Measurements from ENCODE around the gene HOXA13.

HOXA13 gene

DNA sequence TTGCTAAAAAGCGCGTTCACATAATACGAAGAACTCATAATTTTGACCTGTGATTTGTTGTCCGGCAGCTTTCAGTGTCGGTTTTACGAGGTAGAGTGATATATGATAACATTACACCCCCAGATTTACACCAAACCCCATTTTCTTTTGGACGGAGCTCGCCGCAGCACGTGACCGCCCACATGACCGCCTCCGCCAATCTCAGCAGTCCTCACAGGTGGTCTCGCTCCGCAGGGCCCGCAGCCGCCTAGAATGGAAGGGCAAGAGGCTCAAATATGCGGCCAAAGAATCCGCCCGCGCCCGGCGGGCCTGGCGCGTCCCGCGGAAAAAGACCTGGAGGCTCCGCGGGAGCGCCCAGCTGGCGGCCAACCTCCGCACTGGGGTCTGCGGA is 43.4 kb downstream of the HOXA13 start, which contains the start of gene HOXA7:
TSS of gene HOXA7 (minus strand) at position 168 of the 391 bp plus-strand sequence. CDS start at position 38, 130 bp downstream.
- DNase-seq: peak; percentile 72

DNA sequence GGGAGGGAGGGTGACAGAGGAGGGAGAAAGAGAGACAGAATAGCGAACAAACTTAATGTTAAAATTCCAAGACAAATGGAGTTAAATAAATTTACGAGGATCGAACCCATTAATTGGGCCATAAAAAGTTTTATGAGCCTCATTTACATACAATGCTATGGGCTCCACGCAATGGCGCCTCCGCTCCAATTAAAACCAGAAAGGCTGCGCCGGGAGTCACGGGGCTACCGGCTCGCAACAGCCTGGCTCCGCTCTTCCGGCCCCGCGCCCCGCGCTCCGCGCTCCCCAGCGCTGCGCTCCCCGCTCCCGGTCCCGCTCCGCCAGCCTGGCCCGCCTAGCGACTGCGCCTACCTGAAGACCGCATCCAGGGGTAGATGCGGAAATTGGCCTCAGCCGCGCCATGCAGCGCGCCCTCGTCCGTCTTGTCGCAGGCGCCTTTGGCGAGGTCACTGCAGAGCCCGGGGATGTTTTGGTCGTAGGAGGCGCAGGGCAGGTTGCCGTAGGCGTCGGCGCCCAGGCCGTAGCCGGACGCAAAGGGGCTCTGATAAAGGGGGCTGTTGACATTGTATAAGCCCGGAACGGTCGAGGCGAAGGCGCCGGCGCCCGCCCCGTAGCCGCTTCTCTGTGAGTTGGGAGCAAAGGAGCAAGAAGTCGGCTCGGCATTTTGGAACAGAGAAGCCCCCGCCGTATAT is 43.9 kb downstream of the HOXA13 start:
- DNase-seq: no peak

DNA sequence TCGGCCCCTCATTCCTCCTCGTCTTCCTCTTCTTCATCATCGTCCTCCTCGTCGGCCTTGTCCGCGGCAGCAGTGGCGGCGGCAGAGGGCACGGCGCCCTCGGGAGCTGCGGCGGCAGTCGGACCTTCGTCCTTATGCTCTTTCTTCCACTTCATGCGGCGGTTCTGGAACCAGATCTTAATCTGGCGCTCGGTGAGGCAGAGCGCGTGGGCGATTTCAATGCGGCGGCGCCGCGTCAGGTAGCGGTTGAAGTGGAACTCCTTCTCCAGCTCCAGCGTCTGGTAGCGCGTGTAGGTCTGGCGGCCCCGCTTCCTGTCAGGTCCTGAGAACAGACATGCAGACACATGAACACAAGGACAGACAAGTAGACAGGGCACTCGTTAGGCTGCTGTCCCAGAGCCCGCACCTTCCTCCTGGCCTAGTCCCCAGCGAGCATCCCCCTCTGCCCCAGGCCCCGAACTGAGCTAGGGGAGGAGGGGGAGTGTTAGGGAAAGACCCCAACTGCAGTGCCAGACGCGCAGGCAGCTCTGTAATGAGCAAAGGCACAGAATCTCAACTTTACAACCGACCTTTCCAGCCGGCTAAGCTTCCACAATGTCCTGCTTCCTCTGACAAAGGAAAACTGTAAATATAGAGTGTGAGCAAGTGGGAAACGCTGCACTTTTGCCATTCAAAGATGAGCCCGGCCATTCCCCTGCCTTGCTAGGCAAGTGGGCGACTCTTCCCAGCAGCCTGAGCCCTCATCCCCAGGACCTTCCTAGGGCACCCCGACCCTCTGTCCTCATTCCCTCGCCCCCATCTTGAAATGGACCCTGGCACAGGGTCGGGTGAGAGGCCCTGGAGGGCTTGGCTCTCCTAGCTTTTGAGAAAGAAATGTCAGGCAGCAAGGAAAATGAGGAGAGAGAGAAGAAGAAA is 44.7 kb downstream of the HOXA13 start:
- DNase-seq: no peak

DNA sequence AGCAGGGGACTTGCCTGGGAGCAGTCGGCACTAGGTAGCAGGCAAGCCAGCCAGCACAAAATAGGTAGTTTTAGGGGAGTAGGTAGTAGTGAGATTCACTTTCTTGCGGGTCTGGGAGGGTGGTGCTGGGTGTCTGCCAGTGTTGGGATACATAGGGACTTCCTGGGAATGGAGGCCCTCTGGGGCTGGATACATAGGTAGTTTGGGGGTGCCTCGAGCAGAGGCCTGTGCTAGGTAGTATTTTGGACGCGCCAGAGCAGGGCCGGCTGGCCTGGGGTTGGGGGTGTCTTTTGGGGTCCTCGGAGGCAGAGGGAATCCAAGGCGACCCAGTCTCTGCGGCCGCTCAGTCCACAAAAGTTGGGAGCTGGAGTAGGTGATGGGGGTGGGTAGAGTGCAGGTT is 45.5 kb downstream of the HOXA13 start:
- DNase-seq: no peak

DNA sequence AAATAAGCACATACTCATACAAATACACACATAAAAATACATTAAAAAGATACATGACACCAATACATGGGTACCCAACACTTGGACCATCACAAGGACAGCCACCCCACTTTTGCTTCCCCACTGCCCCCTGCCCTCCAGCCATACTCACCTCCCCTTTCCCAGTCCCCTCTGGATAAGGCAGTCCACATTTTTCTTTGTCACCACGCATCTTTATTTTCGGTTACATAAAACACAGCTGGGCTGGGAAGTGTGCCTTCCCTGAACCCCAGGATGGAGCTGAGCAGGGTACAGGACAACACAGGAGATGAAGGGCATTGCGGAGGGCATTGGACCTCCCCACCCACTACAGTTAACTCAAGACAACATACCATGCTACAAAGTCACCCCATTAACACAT is 46.4 kb downstream of the HOXA13 start:
- DNase-seq: no peak

DNA sequence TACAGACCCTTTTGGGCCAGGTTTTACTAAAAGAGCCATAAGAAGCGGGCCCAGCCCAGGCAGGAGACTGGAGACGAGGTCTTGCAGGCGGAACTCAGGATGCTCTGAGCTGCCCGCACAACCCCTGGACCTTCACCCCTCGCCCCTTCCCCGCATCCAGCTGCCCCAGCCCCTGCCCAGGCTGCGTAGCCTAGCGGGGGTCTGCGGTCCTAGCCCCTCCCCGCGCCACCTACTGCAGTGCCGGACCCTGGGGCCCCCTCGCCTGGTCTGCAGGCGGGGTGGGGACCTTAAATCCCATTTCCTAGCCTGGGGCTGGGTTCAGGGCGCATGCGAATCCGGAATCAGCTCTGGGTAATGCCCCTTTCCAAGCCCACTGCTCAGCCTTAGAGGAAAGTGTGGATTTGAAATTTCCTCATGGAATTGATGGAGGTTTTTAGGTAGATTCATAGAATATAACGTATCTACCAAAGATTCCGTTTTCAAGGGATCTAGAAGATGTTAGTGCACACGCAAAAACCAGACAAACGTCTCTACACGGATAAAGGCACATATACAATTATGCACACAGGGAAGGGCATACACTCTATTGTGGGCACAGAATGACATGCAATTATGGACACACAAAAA is 47.0 kb downstream of the HOXA13 start:
- DNase-seq: no peak

DNA sequence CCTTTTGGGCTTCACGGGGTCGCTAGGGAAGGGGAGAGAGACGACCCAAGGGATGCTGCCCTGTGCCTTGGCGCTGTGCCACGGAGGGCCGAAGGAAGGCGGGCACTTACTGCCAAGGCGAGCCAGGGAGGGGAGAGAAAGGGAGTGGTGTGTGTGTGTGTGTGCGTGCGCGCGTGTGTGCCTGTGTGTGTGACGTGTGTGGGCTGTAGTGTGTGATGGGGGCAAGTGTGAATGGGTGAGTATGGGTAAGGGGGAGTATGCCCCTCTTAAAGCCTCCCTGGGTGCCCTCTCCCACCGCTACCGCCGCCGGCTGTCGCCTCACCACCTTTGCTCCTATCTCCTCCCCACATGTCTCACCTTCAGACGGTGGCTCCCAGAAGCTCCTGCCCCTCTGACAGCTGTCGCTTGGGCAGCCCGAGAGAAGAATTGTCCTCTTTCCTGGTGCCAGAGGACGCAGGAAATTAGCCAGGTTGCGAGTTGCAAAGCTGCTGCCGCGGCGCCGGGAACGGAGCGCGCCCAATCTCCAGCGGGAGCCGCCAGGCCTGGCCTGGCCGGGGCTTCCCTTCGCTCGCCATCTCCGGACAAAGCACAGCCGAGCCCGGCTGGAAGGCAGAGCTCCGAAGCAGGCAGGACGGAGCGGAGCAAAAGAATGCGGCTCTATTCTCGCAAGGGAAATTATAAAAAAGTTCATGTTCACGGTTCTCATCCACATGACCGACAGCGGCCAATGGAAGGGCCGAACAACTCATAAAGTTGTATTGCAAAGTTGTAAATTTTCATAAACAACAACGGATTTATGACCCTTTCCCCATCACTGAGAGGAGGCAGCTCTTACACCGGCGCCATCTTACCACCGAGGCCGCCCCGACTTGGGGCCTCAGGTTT is 47.7 kb downstream of the HOXA13 start, which contains the start of gene HOXA3:
TSS of gene HOXA3 (minus strand) at position 653 of the 885 bp plus-strand sequence. CDS start 41,943 bp downstream, outside the sequence.
- no peak for DNase-seq

DNA sequence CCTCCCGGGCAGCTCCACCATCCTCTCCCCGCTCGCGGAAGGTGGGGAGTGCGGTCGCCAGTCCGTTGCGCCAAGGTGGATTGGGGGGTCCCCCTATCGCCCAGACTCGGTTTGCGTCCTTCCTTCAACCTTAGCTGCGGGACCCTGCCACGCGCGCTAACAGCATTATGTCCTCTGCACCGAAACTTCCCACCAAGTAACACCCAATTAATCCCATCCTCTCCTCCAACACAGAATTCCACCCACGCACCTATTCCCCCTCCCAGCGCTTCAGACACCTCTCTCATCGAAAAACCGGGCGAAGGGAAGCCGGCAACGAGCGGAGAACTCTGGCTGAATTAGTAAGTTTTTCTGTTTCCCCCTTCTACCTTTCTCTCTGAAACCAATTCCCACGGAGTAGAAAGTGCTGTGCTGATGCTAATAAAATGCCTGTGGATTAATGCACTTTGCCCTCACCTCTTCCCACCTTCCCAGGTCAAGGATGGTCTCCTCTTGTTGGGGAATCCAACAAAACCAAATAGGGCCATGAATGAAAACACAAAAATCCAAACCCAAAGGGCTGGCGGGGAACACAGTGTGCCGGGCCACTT is 48.5 kb downstream of the HOXA13 start:
- DNase-seq: no peak

DNA sequence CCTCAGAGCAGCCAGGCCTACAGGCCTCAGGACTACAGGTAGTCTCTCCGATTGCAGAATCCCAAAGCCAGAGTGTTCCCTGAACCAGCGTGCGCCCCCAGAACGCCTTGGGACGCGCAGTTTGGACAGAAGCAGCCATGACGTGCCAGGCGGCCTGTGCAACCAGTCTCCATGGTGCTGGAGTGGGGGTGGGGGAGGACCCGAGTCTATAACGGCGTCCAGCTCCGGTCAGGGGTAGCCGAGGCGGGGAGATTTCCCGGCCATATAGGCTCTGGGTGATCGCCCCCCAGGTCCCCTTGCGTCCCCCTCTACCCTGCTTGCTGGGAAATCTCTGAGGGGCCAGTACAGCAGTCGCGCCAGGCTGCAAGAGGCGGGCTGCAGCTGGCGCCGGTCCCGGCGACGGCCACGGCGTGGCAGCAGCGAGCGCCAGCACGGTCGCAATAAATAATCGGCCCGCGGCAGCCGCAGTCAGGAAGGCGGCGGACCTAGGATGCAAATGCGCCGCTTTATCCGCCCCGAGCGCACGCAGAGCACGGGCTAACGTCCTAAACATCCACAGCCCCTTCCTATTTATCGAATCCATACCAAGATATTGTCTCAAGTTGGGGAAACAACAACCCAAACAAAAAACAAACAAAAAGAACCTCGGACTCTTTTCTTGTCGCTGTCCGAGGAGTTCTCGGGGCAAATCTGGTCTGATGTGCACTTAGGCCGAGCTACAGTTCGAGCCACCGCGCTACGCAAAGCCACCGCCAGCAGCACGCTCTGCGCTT is 49.1 kb downstream of the HOXA13 start:
- DNase-seq: peak; percentile 66

DNA sequence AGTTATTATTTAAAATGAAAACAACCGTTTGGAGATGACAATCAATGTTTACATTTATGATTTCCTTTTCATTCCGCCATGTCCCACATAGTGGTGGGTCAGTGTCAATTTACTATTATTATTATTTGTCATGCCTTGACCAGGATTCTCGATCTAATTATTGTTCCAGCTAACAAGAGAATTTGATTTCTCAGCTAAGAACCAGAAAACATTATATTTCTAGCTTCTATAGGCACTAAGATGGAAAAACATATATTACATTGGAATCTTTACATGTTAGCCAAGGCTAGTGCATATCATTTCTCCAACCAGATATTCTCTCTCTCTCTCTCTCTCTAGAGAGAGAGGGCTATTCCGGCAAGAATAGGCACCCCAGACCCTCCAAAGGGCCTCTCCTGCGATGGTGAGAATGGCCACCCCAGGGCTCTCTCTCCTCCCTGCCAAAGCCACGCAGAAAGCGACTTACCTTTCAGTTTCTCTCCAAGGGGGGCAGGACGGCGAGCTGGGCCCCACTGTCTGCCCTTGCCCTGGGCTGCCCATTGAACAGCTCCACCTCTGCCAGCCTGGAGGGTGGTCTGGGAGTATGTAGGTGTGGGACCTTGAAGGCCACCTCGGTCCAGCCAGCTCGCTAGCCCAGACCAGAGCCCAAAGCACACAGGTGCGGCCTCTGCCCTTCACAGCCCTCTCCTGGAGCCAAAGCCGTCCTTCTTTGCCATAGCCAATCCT is 49.9 kb downstream of the HOXA13 start:
- no peak for DNase-seq

DNA sequence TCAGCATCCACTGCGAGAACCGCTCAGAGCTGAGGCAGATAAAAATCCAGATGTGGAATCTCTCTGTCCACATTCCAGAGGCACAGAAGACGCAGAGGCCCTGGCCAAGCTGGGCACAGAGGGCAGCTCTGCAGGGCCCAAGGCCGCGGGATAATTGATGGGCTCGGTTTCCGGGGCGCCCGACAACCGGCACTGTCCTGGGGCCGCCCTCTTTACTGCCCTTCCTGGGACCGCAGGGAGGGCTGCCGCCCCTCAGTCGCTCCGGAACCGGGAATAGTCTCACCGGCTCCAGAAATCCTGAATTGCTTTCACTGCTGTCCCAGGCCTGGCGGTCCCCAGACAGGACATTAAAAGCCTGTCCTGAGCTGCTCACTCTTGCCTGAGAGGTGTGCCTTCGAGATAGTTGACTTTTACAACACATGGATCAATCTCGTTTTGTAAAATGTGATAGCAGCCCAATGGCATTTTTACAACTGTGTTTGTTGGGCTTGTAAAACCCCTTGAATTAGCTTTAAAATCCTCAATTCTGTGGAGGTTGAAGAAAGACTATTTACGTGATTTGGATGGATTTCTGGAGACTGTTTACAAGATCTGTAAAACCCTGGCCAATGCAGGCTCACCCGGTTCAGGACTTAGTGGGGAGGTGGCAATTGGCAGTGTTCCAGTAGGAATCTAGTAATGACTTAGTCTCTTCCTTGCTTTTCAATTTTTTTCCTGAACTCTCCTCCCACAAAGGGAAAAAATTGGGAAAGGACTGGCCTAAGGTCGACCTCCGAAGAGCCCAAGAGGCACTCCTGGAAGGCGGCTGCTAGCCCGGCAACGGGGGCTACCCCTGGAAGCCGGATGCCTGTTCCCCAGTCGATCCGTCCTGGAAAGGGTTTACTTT is 50.9 kb downstream of the HOXA13 start:
- no peak for DNase-seq

DNA sequence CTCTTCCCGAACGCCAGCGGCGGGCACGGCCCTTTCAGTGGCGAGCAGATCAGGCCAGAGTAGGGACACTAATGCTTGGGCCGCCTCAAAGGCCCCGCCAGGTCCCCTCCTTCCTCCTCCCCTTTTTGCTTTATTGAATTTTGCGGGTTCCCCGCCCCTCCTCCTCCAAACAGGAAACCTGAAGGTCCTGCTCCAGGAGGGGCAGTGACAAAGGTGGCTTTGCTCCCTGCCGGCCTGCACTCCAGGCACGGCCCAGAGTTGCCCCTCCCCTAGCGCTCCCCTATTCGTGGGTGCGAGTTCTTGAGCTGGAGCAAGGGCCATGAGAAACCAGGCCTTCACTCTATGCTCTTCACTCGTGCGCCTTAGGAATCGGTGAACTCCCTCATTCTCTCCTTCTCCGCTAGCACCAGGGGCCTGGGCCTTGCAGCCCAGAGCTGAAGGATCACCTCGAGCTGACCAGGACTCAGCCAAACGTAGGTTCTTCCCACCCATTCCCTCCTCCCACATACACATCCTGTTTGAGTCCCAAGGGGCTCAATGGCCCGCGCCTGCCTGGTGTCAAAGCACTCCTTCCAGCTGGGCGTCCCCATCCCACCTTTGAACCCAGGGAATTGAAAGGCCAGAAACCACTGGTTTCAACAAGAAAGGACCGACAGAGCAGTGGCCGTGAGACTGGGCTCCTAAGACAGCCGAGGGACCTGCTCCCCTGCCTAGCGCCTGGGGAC is 51.7 kb downstream of the HOXA13 start:
- DNase-seq: no peak

DNA sequence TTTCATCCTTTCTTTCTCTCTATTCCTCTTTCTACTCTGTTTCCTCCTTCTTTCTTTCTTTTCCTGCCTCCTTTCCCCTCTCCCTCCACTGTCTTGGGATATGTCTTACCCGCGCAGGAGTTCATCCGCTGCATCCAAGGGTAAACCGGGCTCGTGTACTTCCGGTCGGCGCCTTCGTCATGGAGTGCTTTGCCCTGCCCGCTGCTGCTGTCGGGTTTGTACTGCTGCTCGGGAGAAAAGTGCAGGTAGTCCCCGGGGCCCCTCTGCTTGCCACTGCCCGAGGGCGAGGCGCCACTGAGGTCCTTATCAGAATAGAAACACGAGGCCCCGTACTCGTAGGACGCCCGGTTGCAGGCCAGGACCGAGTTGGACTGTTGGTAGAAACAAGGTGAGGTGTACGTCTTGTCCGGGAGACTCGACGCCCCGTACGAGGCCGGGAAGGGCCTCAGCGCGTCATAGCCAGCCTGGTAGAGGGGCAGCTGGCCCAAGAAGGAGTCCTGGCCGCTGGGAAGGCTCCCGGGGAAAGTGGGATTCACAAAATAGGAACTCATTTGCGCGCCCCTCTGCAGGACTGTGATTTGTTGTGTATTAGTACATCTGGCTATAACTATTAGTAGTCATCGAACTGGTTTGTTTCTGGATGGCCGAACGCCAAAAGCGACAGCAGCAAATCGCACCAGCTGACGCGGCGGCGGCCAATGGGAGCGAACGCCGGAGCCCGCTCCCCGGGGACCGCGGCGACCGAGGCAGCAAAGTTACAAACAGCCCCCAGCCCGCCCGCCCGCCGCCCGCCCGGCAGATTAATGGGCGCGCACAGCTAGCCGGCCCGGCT is 52.5 kb downstream of the HOXA13 start, which contains the start of gene HOXA6:
TSS of gene HOXA6 (minus strand) at position 576 of the 832 bp plus-strand sequence. CDS start at position 551, 25 bp downstream.
- no peak for DNase-seq

DNA sequence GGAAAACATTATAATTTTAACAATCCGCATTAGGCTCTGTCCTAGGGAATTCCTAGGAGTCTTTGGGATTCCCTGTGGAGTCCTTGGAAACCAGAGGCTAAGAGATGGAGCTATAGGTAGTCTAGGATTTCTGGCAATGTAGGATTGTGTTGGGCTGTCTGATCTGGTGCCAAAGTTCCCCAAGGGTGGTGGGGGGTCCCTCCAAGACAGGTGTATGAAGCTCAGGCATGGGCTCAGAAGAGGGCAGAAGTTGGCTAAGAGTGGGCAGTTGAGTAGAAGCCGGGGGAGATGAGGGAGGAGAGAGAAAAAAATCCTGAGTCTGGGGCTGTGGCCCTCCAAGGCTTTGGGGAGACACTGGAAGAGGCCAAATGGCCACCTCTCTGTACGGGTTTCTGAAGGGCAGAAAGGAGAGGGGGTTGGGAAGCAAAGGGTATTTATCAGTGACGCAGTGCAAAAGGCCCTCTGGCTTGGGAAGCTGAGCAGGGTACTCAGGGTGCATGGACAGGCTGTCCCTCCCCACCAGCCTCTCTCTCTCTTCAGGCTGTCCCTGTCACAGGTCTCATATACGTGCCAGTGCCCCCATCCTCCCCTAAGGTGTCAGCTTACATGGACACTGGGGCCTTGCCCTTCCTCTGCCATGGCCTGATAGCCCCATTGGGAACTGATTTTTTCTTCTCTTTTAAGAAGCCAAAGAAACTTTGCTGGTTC is 53.2 kb downstream of the HOXA13 start:
- DNase-seq: no peak

DNA sequence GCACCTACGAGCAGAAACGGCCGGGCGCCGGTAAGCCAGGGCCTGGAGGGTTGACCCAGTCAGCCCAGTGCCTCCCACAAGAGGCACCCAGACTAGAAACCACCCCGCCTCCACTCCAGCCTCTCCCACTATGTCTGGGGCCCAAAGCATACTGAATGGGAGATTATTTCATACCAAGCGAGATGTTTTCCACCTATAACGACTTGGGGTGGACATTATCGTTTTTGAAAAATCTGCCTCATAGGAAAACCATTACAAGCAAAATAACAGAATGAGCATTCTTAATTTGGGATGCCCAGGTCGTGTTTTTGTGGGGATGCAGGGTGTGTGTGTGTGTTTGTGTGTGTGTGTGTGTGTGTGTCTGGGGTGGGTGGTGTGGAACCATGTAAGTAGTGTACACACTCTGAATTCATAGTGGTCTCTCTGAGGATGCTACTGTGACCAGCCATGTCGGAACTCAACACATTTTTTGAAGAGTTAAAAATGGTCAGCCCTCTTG is 53.9 kb downstream of the HOXA13 start:
- DNase-seq: no peak

DNA sequence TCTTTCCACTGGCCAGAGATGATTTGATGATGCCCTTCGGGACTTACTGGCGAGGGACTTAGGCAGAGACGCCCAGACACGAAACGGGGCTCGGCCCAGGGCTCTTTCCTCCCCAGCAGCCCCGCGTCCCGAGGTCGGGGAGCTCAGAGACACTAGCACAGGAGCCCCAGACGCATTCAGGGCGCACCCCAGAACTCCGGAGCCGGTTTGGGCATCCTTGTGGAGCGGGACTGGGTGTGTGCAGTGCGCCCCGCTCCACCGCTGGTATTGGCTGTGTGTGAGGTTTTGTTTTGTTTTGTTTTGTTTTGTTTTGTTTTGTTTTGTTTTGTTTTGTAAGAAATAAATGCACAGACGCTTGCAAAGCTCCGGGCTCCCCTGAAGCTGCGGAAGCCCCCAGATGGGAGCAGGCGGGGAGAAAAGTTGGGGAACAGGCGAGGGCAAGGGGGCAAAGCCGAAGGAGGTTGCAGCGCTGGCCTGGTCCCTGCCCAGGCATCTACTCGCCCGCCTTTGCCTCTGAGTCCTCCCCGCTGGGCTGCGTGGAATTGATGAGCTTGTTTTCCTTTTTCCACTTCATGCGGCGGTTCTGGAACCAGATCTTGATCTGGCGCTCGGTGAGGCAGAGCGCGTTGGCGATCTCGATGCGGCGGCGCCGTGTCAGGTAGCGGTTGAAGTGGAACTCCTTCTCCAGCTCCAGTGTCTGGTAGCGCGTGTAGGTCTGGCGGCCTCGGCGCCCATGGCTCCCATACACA is 54.6 kb downstream of the HOXA13 start:
- no peak for DNase-seq
